Thyroid gland (tissue), 4 donors: ENCODE results near the gene C1QTNF9B.

Experiments
- POLR2A ChIP-seq, 2 donors: fragments of 450-650 bp; IDR thresholded peaks; one replicate each; pipeline ENCODE4 v1.6.1; 2017; ENCODE audit warnings: antibody characterized with exemption in 2 of 2, mild to moderate bottlenecking in 2 of 2, moderate library complexity in 1 of 2
- TF ChIP-seq, protein P1 (sequence below), 6 experiments: fragments of 200-600 bp in 3 of 6; fragments of 450-650 bp in 3 of 6; sonication (generic) in 3 of 6; IDR thresholded peaks; one replicate each; pipeline ENCODE4 v1.5.1; 2016 to 2019; ENCODE audit warnings: antibody characterized with exemption in 6 of 6, mild to moderate bottlenecking in 2 of 6, inconsistent platforms in 1 of 6, moderate library complexity in 1 of 6

DNA sequence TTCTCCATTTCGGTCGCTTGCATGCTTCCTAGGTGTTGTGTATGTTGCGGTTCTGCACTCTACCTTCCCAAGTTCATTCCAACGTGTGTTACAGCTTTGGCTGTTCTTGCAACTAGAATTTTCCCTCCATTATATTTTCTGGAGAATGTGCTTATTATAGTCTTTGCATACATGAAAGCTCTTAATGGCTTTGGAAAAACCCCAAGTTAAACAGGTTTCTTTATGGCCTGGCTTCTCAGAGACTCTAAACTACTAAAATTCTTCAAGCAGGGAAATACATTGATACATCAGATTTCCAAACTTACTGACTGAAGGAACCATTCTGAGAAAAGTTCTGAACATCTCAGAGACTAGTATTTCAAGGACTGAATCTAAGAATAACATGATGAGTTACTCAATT, 20.0 kb downstream of the C1QTNF9B start:
- TF ChIP-seq, protein P1, sequence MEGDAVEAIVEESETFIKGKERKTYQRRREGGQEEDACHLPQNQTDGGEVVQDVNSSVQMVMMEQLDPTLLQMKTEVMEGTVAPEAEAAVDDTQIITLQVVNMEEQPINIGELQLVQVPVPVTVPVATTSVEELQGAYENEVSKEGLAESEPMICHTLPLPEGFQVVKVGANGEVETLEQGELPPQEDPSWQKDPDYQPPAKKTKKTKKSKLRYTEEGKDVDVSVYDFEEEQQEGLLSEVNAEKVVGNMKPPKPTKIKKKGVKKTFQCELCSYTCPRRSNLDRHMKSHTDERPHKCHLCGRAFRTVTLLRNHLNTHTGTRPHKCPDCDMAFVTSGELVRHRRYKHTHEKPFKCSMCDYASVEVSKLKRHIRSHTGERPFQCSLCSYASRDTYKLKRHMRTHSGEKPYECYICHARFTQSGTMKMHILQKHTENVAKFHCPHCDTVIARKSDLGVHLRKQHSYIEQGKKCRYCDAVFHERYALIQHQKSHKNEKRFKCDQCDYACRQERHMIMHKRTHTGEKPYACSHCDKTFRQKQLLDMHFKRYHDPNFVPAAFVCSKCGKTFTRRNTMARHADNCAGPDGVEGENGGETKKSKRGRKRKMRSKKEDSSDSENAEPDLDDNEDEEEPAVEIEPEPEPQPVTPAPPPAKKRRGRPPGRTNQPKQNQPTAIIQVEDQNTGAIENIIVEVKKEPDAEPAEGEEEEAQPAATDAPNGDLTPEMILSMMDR (IDR thresholded peaks at IDR 0.05): no peak
- no peak for TF ChIP-seq POLR2A (IDR thresholded peaks at IDR 0.05)
